Stimulated activated CD8-positive, alpha-beta memory T cell treated with anti-CD3 and anti-CD28 coated beads, Interleukin-12 subunit alpha, Interleukin-12 subunit beta, amount 100 ng/mL, for 1 hour (primary cell): ENCODE data around the gene SRC.

Experiments
- DNase-seq: peaks from one replicate; pipeline ENCODE4 v3.0.0-alpha.2; 2020; ENCODE audit warnings: low read depth

The SRC gene

GRCh38 chr20:37396416-37397075 is 50.6 kb downstream of the SRC start:
- DNase-seq, result no peak

- DNase-seq, result no peak
Measured at GRCh38 chr20:37397076-37397953, 51.4 kb downstream of the SRC start.

DNA sequence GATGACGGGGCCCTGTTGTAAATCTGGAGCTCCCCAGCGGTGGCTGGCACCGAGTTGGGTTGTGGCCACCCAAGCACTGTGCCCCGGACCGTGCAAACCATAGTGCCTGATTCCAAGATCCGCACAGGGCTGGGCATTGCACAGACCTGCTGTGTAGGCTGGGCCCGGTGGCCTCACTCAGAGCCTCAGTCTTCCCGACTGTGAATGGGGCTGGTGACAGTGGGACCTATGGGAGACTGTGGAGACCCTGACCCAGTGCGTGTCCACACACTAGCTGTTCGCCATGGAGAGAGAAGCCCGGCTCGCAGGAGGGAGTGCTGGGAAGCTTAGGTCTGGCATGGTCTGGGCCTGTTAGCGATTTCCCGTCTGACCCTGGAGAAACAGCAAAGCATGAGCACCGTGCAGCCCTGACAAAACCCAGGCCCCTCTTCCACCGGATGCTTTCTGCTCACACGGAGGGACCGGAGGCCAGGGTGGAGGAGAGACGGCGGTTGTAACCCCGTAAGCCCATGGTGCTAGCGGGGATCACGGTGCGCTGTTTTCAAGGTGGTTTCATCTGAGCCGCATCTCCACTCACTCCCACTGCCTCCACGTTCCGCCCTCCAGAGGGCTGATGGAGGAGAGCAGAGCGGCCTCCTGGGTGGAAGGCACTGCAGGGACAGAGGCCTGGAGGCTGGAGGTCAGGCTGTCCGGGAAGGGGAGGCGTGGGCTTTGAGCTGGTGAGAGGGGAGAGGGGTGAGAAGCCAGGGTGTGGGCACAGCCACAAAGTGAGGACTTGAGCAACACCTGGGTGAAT is 52.2 kb downstream of the SRC start:
- DNase-seq, result no peak

- DNase-seq, result no peak
Measured at GRCh38 chr20:37398750-37399621, 53.0 kb downstream of the SRC start.

GRCh38 chr20:37401282-37401929 is 55.5 kb downstream of the SRC start:
- no peak for DNase-seq

DNA sequence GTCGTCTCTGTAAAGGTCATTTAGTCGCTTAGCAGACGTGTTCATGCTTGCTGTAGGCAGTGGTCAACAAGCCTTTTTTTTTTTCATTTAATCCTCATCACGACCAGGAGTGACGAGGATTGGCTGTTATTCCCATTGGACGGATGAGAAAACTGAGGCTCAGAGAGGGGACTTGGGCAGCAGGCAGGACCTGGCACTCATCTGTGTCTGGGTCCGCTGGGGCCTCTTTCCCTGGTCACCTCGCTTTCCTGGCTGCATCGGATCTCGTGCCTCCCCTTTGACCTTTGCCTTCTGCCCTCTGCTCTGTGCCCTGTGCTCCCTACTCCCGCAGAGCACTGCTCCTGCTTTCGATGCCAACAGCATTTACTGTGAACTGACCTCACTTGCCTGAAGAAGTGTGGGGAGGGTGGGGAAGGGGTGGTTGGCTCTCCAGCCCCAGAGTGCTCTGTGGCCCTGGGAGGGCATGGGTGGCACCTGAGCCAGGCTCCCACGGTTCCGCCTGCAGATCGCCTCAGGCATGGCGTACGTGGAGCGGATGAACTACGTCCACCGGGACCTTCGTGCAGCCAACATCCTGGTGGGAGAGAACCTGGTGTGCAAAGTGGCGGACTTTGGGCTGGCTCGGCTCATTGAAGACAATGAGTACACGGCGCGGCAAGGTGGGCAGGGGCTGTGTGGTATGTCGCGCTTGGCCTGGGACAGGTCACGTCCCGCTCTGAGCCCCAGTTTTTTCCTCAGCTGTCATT is 56.2 kb downstream of the SRC start:
- no peak for DNase-seq

DNA sequence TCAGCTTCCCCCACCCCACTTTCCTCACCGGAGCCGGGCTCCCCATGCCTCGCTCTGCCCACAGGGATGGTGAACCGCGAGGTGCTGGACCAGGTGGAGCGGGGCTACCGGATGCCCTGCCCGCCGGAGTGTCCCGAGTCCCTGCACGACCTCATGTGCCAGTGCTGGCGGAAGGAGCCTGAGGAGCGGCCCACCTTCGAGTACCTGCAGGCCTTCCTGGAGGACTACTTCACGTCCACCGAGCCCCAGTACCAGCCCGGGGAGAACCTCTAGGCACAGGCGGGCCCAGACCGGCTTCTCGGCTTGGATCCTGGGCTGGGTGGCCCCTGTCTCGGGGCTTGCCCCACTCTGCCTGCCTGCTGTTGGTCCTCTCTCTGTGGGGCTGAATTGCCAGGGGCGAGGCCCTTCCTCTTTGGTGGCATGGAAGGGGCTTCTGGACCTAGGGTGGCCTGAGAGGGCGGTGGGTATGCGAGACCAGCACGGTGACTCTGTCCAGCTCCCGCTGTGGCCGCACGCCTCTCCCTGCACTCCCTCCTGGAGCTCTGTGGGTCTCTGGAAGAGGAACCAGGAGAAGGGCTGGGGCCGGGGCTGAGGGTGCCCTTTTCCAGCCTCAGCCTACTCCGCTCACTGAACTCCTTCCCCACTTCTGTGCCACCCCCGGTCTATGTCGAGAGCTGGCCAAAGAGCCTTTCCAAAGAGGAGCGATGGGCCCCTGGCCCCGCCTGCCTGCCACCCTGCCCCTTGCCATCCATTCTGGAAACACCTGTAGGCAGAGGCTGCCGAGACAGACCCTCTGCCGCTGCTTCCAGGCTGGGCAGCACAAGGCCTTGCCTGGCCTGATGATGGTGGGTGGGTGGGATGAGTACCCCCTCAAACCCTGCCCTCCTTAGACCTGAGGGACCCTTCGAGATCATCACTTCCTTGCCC is 57.4 kb downstream of the SRC start:
- DNase-seq, result no peak

GRCh38 chr20:37404461-37404890 is 58.5 kb downstream of the SRC start:
- DNase-seq, result no peak

DNA sequence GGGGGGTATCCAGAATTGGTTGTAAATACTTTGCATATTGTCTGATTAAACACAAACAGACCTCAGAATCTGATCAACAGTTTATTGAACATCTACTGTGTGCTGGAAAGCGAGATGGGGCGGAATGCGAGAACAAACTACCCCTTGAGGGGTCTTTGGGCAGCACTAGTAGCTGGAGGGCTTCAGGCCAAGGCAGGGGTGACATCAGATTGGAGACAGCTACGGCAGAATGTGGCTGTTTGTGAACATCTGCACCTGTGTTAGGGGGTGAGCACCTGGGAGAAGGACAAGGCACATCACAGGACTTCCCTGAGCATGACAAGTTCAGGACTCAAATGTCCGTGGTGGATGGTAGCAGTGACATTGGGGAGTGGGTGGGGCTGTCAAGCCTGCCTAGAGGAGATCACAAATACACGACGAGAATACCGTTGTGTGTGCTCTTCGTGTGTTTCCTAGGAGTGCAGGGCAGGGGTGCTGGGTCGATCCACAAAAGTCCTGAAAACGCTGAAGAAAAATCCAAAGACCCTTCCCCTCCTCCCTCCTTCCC is 59.5 kb downstream of the SRC start:
- DNase-seq, result no peak

- no peak for DNase-seq
Measured at GRCh38 chr20:37406010-37406998, 60.4 kb downstream of the SRC start.

DNA sequence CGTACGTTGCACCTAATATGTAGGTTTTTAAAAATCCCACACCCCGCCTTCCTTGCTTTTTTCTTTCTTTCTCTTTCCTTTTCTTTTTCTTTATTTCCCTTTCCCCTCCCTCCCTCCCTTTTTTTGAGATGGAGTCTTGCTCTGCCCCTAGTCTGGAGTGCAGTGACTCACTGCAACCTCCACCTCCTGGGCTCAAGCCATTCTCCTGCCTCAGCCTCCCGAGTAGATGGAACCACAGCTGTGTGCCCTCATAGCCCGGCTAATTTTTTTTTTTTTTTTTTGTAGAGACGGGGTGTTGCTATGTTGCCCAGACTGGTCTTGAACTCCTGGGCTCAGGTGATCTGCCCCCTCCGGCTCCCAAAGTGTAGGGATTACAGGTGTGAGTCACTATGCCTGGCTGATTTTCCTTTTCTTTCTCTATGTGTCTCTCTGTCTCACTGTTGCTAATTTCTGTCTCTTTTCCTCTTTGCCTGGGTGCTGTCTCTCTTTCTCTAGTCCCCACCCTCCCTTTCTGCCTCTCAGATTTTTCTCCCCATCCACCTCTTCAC is 61.2 kb downstream of the SRC start:
- DNase-seq, result no peak

GRCh38 chr20:37407573-37408002 is 61.6 kb downstream of the SRC start:
- no peak for DNase-seq

- no peak for DNase-seq
Measured at GRCh38 chr20:37408302-37409193, 62.6 kb downstream of the SRC start.

GRCh38 chr20:37411408-37412219 is 65.7 kb downstream of the SRC start:
- no peak for DNase-seq

GRCh38 chr20:37413023-37413334 is 67.0 kb downstream of the SRC start:
- DNase-seq, result no peak

DNA sequence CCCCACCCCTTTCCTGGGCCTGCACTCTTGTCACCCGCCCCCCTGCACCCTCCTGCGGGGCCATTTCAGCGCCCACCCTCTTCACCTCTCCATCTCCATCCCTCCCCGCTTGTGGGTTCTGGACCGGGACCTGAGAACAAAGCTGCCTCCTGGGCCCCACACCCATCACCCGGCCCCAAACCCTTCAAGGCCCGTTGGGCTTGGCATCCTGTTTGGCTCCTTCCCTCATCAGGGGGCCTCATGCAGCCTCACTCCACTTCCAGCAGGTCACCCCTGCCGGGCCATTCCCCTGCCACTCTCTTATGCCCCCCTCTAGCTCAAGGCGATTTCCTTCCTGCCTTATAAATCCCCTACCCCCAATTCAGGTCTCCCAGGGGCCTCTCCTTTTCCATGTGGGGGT is 67.4 kb downstream of the SRC start:
- DNase-seq, result no peak
